Osteocyte (in vitro differentiated cells): Measurements from ENCODE around the gene DHX32. TPM values are rescaled to one million over a fixed set of nuclear protein-coding genes. Genes with fewer than 3 reads are reported as not detected.

ENCODE experiments used
- DNase-seq: peaks from one replicate; pipeline ENCODE4 v3.0.0; 2021; ENCODE audit warnings: mixed read lengths; ENCODE audit not compliant: unreplicated experiment; ENCODE audit errors: extremely low spot score
- H3K27ac Mint-ChIP-seq: one replicate; pipeline ENCODE4 v1.8.0; 2021; ENCODE audit warnings: mild to moderate bottlenecking, mixed read lengths; ENCODE audit not compliant: unreplicated experiment
- H3K27me3 Mint-ChIP-seq: one replicate; pipeline ENCODE4 v1.8.0; 2021; ENCODE audit warnings: mixed read lengths; ENCODE audit not compliant: unreplicated experiment
- H3K36me3 Mint-ChIP-seq: one replicate; pipeline ENCODE4 v1.8.0; 2021; ENCODE audit warnings: mixed read lengths; ENCODE audit not compliant: unreplicated experiment
- H3K4me1 Mint-ChIP-seq: one replicate; pipeline ENCODE4 v1.8.0; 2021; ENCODE audit warnings: mixed read lengths; ENCODE audit not compliant: unreplicated experiment
- H3K4me3 Mint-ChIP-seq: one replicate; pipeline ENCODE4 v1.8.0; 2021; ENCODE audit warnings: mild to moderate bottlenecking, moderate library complexity, mixed read lengths; ENCODE audit not compliant: unreplicated experiment
- H3K9me3 Mint-ChIP-seq: one replicate; pipeline ENCODE4 v1.8.0; 2021; ENCODE audit warnings: mixed read lengths; ENCODE audit not compliant: unreplicated experiment
- CTCF ChIP-seq: fragments of 200-600 bp; sonication (generic); IDR thresholded peaks from 2 replicates; pipeline ENCODE4 v1.5.0; 2021; ENCODE audit warnings: antibody characterized with exemption, mild to moderate bottlenecking, moderate library complexity
- total RNA-seq: library from RNA; stranded (reverse); gene quantifications from 2 replicates; pipeline ENCODE4 v1.2.1, GENCODE V29; 2021

The DHX32 gene
- total RNA-seq, 1 donor from 2014 or later, result 30.8 TPM

DNA sequence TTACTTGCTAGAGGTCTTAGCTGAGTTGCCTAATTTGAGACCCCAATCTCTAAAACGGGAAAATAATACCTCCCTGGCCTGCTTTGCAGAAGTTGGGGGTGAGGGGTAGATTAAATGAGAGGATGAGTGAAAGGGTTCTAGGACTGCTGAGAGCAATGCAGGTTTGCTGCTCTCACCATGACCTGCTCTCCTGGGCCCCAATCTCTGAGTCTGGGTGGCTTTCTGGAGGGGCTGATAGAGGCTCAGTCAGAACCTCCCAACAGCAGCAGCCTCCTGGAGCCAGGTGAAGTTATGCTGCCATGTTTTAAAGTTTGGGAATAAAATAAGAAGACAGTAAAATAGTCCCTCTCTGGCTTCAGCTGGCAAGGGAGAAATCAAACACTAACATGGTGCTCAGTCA lies 65.3 kb downstream of the DHX32 start:
- Mint-ChIP-seq H3K4me1 (peaks cover 2% of the 10 kb centered on the region), H3K27me3 (no peaks in the 10 kb centered on the region), H3K27ac (no peak overlapping the region), H3K36me3 (peaks cover 23% of the 10 kb centered on the region), H3K9me3 (no peaks in the 10 kb centered on the region), H3K4me3 (no peak overlapping the region)
- no peak for DNase-seq
- no peak for TF ChIP-seq CTCF

- no peak for TF ChIP-seq CTCF
- no peaks in the 10 kb centered on the region for H3K9me3 Mint-ChIP-seq
- H3K4me1 Mint-ChIP-seq, result peaks cover 2% of the 10 kb centered on the region
- H3K4me3 Mint-ChIP-seq, result no peak overlapping the region
- H3K27me3 Mint-ChIP-seq, result no peaks in the 10 kb centered on the region
- DNase-seq, result no peak
- no peak overlapping the region for H3K27ac Mint-ChIP-seq
- H3K36me3 Mint-ChIP-seq, result peaks cover 40% of the 10 kb centered on the region
Measured at GRCh38 chr10:125812128-125812750, 68.9 kb downstream of the DHX32 start.

DNA sequence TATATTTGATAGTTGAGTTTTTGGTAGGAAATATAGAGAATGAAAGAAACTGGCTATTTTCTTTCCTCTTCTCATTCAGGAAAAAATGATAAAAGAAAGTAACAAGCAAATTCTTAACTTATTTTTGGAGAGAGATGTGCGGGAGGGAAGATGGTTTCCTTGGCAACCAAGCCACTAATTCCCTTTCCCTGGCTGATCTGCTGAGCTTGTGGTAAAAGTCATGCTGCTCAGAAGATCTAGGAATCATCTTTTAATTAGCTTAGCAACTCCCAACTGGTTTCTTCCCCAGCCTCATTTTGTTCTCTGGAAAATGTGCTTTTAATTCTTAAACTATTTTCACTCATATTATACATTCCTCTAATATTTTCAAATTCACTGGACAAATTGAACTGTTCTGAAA lies 69.8 kb downstream of the DHX32 start:
- TF ChIP-seq CTCF, result no peak
- peaks cover 2% of the 10 kb centered on the region for H3K4me1 Mint-ChIP-seq
- H3K9me3 Mint-ChIP-seq, result no peaks in the 10 kb centered on the region
- no peak for DNase-seq
- H3K36me3 Mint-ChIP-seq, result peaks cover 46% of the 10 kb centered on the region
- H3K4me3 Mint-ChIP-seq, result no peak overlapping the region
- no peak overlapping the region for H3K27ac Mint-ChIP-seq
- H3K27me3 Mint-ChIP-seq, result no peaks in the 10 kb centered on the region

- no peak for TF ChIP-seq CTCF
- Mint-ChIP-seq H3K27me3 (no peaks in the 10 kb centered on the region), H3K4me3 (no peak overlapping the region), H3K4me1 (peaks cover 2% of the 10 kb centered on the region), H3K36me3 (peaks cover 42% of the 10 kb centered on the region), H3K9me3 (no peaks in the 10 kb centered on the region), H3K27ac (no peak overlapping the region)
- no peak for DNase-seq
Measured at GRCh38 chr10:125808047-125808446, 73.0 kb downstream of the DHX32 start.

GRCh38 chr10:125802739-125803138 lies 78.4 kb downstream of the DHX32 start:
- no peak for DNase-seq
- Mint-ChIP-seq H3K4me3 (no peak overlapping the region), H3K4me1 (no peaks in the 10 kb centered on the region), H3K27ac (no peak overlapping the region), H3K9me3 (no peaks in the 10 kb centered on the region), H3K36me3 (peaks cover 33% of the 10 kb centered on the region), H3K27me3 (no peaks in the 10 kb centered on the region)
- no peak for TF ChIP-seq CTCF
